ENCODE data around the gene SH3BGRL2. TPM values are rescaled to one million over a fixed set of nuclear protein-coding genes. Genes with fewer than 3 reads are reported as not detected.

The SH3BGRL2 gene
- 24.3 and 24.4 TPM in 2 replicates for total RNA-seq

GRCh38 chr6:79630883-79631692 is at the start of gene SH3BGRL2:
Gene SH3BGRL2 (plus strand): TSS chr6:79631329. CDS start chr6:79631462, 133 bp downstream.

Other genes starting within 250 kb of the SH3BGRL2 start
- gene LCA5, start 93.9 kb upstream of the SH3BGRL2 start, total RNA-seq = 3.2 and 5.8 TPM in 2 replicates